ENCODE results near the gene TNFRSF11A.

The TNFRSF11A gene

DNA sequence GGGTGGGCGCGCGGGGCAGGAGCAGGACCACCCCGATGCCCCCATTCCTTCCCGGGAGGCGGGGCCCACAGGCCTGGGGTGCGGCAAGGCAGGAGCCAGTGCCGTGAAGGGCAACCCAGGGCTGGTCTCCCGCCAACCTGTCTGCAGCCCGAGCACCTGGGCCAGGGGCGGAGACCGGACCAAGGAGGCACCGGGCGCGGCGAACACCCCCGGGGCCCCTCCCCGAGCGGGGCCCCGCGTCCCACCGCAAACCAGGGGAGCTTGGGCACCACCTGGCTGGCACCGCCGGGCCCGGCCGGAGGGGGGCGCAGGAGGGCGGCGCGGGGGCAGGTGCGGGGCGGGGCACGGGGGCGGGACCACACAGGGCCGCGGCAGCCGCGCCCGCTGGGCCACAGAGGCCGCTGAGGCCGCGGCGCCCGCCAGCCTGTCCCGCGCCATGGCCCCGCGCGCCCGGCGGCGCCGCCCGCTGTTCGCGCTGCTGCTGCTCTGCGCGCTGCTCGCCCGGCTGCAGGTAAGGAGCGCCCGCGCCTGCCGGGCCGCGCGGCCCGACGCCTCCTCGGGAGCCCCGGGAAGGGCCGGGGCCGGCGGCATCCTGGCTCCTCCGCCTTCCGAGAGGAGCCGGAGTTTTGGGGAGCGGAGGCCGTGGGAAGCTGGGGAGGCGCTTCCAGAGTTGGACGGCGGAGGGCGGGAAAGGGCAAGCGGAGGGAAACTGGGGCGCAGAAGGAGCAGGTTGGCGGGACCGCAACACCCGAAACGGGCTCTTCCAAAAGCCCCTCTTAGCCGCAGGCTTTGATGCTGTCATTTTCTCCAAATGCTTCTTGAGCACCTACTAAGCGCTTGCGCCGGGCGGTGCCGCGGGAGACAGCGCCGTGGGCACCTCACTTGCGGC is at the start of gene TNFRSF11A:
Gene TNFRSF11A (plus strand): TSS at position 394 of the 889 bp plus-strand sequence. CDS start 43 bp downstream, at position 437.
- DNase-seq (ENCODE audit: low read depth, low spot score) = no peak

GRCh38 chr18:62277045-62277444 is 48.1 kb upstream of the TNFRSF11A start:
- no peak for DNase-seq (ENCODE audit: low read depth, low spot score)

GRCh38 chr18:62279561-62279960 is 45.5 kb upstream of the TNFRSF11A start:
- DNase-seq (ENCODE audit: low read depth, low spot score) = no peak

GRCh38 chr18:62280058-62280457 is 45.1 kb upstream of the TNFRSF11A start:
- no peak for DNase-seq (ENCODE audit: low read depth, low spot score)

DNA sequence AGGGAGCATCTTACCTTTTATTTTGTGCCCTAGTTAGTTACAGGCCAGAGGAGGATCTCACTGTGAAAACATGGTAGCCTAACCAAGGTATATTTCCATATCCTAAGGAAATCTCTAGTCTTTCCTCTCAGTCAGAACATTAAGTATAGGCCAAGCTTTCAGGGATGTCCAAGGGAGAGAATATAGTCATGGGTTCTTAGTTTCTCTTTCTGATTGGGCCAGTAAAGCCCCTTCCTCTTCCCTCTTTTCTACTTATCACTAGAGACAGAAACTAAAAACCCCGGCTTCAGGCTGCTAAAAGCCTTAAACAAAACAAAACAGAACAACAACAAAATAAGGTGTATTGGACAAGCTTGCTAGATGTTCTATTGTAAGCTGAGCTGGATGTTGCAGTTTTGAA is 44.3 kb upstream of the TNFRSF11A start:
- no peak for DNase-seq (ENCODE audit: low read depth, low spot score)

DNA sequence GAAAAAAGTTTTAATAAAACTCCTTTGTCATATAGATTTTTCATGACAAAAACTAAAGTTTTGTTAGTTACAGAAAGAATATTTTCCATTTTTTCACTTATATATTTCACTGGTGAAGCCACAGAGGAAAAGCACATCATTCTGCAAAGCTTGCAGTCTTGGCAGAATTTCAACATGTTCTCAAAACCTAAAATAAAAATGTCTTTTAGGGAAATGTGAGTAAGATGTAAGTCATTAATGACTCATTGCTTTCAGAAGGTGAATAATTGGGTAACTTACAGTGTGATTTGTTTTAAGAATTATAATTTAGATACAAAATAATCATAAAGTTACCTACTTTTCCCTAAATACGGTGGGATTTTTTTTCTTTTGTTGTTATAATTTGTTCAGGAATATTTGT is 43.4 kb upstream of the TNFRSF11A start:
- no peak for DNase-seq (ENCODE audit: low read depth, low spot score)

- no peak for DNase-seq (ENCODE audit: low read depth, low spot score)
Observed at GRCh38 chr18:62282188-62282629, 42.9 kb upstream of the TNFRSF11A start.

GRCh38 chr18:62284637-62285036 is 40.5 kb upstream of the TNFRSF11A start:
- DNase-seq (ENCODE audit: low read depth, low spot score) = no peak

DNA sequence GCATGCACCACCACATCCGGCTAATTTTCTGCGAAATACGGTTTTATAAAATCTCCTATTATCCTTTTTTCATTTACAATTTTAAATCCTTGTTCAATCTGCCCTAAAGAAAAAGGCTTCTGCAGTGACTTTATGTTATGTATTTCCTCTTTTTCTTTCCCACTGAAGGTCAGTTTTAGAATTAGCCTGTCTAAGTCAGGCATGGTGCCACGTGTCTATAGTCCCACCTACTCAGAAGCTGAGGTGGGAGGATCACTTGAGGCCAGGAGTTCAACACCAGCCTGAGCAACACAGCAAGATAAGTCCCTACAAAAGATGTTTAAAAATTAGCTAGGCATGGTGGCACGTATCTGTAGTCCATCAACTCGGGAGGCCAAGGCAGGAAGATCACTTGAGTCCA is 39.8 kb upstream of the TNFRSF11A start:
- DNase-seq (ENCODE audit: low read depth, low spot score) = no peak

DNA sequence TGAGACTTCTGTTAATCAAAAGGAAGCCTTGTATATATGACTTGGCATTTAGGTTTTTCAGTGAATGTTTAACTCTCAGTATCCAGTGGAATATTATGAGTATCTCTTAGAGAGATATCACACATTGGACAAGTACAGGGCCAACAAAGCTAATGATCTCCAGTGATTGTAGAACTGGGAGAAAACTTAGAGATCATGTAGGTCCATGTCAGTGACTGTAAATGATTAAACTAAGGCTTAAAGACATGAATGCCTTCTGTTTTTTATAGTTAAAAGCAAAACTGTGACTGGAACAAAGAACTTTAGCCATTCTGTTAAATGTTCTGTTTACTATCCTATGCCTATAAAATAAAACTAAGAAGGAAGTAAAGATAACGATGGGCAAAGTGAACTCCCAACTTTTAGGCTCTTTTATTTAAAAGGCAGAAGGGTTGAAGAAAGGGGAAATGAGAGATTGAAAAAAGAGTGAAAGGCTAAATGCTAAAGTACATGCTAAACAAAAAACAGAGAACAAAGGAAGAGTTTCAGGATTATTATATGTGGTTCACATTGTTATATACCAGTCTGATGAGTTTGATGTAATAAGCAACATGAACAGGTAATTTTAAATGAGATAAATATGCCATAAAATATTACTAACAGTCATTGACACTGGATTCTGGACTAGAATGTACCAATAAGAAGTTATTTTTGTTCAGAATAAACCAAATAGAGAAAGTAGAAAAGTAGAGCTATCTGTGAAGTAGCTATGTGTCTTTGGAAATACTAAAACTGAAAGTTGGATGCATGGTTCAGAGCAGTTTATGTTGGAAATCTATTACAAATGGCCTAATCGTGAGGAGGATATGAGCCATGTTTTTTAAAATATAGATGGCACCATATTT is 37.1 kb upstream of the TNFRSF11A start:
- no peak for DNase-seq (ENCODE audit: low read depth, low spot score)

DNA sequence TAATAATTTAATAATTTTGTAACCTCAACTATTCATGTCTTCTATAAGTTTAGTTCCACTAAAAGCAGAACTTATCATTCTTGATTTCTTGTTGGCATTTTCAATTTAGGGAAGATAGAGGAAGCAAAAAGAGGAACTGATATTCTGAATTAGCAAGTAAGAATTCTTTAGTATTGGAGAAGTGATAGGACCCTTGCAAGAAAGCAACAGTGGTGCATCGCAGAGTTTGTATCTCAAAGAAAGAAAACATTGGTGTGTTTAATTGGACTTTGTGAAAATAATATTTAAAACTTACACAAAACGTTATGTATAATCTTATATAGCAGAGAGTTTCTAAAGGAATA is 36.5 kb upstream of the TNFRSF11A start:
- no peak for DNase-seq (ENCODE audit: low read depth, low spot score)

GRCh38 chr18:62289047-62289446 is 36.1 kb upstream of the TNFRSF11A start:
- DNase-seq (ENCODE audit: low read depth, low spot score) = no peak

DNA sequence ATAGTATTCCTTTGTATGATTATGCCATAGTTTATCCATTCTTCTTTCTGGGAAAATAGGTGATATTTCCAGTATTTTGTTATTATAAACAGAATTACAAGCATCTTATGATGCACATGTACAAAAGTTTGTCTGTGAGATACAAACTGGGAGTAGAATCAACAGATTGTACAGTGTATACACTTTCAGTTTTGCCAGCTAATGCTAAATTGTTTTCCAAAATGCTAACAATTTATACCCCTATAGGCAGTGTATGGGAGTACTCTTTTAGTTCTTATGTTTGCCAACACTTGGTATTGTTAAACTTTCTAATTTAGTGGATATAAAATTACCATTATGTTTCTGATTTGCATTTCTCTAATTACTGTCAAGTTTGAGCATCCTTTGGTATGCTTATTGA is 31.0 kb upstream of the TNFRSF11A start:
- DNase-seq (ENCODE audit: low read depth, low spot score) = no peak

GRCh38 chr18:62300359-62300963 is 24.6 kb upstream of the TNFRSF11A start:
- DNase-seq (ENCODE audit: low read depth, low spot score) = no peak

- no peak for DNase-seq (ENCODE audit: low read depth, low spot score)
Observed at GRCh38 chr18:62301322-62301721, 23.8 kb upstream of the TNFRSF11A start.

- no peak for DNase-seq (ENCODE audit: low read depth, low spot score)
Observed at GRCh38 chr18:62312851-62313250, 12.3 kb upstream of the TNFRSF11A start.

DNA sequence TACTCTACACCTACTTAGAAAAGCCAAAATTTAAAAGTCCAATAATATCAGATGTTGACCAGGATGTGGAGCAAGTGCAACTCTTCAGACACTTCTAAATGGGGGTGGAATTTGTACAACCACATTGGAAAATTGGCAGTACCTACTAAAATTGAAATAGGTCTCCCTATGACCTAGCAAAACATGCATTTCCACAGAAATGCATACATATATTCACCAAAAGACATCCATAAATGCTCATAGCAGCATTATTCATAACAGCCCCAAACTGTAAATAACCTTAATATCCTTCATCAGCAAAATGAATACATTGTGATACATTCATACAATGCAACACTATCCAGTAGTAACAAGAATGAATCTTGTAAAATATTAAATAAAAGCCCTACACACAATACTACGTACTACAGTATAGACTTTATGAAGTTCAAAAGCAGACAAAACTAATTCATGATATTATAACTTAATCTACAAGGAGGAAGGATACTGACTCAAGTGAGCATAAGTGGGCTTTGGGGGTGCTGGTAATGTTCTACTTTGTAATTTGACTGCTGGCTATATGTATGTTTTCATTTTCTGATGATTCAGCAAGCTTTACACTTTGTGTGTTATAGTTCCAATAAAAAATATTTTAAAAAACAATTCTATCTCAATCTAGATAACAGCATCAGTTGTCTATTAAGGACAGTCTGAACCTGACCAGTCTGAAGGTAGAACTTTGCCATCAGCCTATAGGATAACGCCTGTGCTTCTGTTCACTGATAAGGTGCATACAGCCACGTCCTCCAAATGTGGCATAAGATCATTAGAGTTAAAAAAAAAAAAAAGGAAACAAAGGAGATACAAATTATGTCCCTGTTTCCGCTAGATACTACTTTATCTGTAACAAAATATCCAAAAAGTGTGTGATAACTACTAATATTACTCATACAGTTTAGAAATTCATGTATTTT is 6.6 kb upstream of the TNFRSF11A start:
- DNase-seq (ENCODE audit: low read depth, low spot score) = no peak

DNA sequence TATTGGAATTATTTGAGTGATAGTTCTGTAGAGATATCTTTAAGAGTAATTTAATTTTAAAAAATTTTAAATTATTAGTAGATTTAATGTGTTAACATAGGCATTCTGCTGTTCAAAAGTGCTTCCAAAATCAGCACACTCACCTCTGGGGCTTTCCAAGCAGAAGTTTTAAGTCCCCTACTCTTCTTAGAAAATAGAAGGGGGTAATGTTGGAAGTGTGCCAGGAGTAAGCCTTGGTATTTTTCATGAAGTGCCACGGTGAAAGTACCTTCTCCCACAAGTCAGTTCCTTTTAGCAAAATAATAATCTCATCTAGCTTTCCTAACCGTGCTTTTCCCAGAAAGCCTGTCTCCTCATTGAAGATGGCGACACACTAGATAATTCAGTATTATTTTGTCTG is 3.9 kb upstream of the TNFRSF11A start:
- no peak for DNase-seq (ENCODE audit: low read depth, low spot score)

DNA sequence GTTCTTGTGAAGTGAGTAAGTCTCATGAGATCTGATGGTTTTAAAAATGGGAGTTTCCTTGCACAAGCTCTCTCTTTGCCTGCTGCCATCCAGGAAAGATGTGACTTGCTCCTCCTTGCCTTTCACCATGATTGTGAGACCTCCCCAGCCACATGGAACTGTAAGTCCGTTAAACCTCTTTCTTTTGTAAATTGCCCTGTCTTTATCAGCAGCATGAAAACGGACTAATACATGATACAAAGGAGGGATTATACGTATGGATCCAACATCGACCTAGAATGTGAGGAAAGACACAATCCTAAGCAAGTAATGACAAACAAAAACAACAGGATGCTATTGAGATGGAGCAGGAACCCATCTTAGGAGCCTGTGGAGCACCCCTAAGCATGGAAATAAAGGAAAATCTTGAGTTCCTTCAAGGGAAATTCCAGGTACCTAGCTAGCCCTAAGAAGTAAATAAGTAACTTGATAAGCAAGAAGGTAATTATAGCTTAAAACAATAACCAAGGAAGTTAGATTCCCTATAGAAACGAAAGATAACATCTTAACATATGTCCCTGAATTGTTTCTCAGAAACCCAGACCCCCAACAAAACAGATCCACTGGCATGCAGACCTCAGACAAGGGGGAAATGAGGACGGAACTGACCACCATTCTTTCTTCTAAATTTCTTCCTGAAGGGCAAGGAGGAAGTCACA is 1.5 kb upstream of the TNFRSF11A start:
- no peak for DNase-seq (ENCODE audit: low read depth, low spot score)

DNA sequence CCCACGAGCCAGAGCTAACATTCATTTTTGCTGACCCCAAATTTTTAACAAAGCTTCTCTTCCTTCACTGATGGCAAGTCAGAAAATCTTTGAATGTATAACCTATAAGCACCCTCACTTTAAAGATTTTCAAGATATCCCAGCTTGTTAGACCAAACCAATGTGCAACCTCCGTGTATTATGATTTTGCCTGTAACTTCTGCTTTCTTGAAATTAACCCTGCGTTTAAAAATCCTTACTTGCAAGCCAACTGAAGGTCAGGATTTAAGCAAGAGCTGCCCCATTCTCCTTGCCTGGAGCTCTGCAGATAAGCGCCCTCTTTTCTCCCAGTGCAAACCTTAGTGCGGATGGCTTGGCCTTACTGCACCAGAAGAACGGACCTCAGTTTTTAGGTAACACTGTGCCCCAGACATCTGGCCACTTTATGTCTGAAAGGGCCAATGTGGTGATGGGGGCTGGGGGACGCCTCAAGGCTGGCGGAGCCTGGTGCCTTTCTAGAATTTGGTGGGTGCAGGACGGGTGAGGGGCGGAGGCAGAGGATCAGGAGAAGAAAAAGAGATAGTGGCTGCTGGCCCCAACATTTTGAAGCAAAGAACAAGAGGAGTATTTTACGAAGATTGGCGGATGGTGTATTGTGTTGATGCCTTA is 805 bp upstream of the TNFRSF11A start:
- no peak for DNase-seq (ENCODE audit: low read depth, low spot score)

Data from activated CD4-positive, CD25-positive, alpha-beta regulatory T cell treated with anti-CD3 and anti-CD28 coated beads, Interleukin-2, amount 50 U/mL, for 16 hours (primary cell).